Measurements from ENCODE around the gene OR5M3. TPM values are rescaled to one million over a fixed set of nuclear protein-coding genes. Genes with fewer than 3 reads are reported as not detected.

The OR5M3 gene
- total RNA-seq, 1 donor from 2014 or later: not detected

GRCh38 chr11:56453521-56453920 is 19.6 kb downstream of the OR5M3 start:
- DNase-seq (ENCODE audit: low spot score, unreplicated experiment): no peak
- Mint-ChIP-seq H3K27ac (no peak overlapping the region), H3K4me1 (ENCODE audit: low read depth) (peaks cover 5% of the 10 kb centered on the region), H3K36me3 (ENCODE audit: insufficient read depth) (no peaks in the 10 kb centered on the region), H3K4me3 (ENCODE audit: low read depth) (no peak overlapping the region), H3K9me3 (ENCODE audit: low read depth) (peaks cover 12% of the 10 kb centered on the region), H3K27me3 (no peaks in the 10 kb centered on the region)
- no peak for TF ChIP-seq CTCF (IDR thresholded peaks at IDR 0.05; ENCODE audit: unreplicated experiment)

Other genes with a start within 250 kb of the OR5M3 start
- gene OR5T2, start 239.1 kb downstream of the OR5M3 start, total RNA-seq: not detected in 2 replicates
- gene OR5T3, start 221.1 kb downstream of the OR5M3 start, total RNA-seq: not detected in 2 replicates
- not detected in 2 replicates for gene OR5T1, start 199.2 kb downstream of the OR5M3 start, total RNA-seq
- gene OR8H1, start 181.1 kb downstream of the OR5M3 start, total RNA-seq: not detected in 2 replicates
- not detected in 2 replicates for gene OR8K3, start 158.2 kb downstream of the OR5M3 start, total RNA-seq
- gene OR8K1, start 127.3 kb downstream of the OR5M3 start, total RNA-seq: not detected in 2 replicates
- gene OR8J1, start 119.1 kb downstream of the OR5M3 start, total RNA-seq: not detected in 2 replicates
- not detected in 2 replicates for gene OR8U1, start 97.7 kb downstream of the OR5M3 start, total RNA-seq
- gene OR5AL1, start 60.7 kb downstream of the OR5M3 start, total RNA-seq: not detected in 2 replicates
- not detected in 2 replicates for gene OR5M8, start 18.0 kb upstream of the OR5M3 start, total RNA-seq
- gene OR5M11, start 69.9 kb upstream of the OR5M3 start, total RNA-seq: not detected in 2 replicates
- not detected in 2 replicates for gene OR5M10, start 104.4 kb upstream of the OR5M3 start, total RNA-seq
- gene OR5M1, start 141.5 kb upstream of the OR5M3 start, total RNA-seq: not detected in 2 replicates
- gene OR5AP2, start 169.1 kb upstream of the OR5M3 start, total RNA-seq: not detected in 2 replicates
- not detected in 2 replicates for gene OR5AR1, start 190.3 kb upstream of the OR5M3 start, total RNA-seq
- not detected in 2 replicates for gene OR9G1, start 225.7 kb upstream of the OR5M3 start, total RNA-seq